ENCODE measurements around the gene CTXND1. TPM values are rescaled to one million over a fixed set of nuclear protein-coding genes. Genes with fewer than 3 reads are reported as not detected.

The CTXND1 gene
- total and polyA plus RNA-seq, 2 experiments from 2014 or later, result 0.05 TPM; not detected in 1

DNA sequence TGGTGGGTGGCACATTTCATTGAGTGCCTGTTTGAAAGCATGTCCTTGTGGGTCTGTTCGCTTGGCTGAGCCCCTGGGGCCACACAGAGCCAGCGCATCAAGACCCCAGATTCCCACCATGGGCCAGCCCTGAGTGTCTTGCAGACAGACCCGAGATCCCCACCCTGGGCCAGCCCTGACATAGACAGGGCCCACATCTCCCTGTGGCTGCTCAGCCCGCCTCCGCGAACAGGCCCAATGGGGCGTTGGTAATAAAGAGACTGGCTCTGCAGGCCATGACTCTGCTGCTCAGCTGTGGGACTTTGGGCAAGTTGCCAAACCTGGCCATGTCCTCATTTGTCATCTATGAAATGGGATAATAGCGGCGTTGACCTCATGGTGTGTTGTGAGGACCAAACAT is 76.6 kb downstream of the CTXND1 start:
- Mint-ChIP-seq H3K36me3 (ENCODE audit: low read depth) (peaks cover 32% of the 10 kb centered on the region), H3K9me3 (peaks cover 2% of the 10 kb centered on the region; the same call in 1 of the 3 replicates), H3K4me3 (no peak overlapping the region), H3K4me1 (no peaks in the 10 kb centered on the region; the same call in 2 of the 3 replicates), H3K27ac (no peak overlapping the region), H3K27me3 (ENCODE audit: insufficient read depth, low read depth, poor library complexity) (peaks cover 3% of the 10 kb centered on the region)
- H3K79me2 ChIP-seq (replicated peaks; ENCODE audit: insufficient read depth), result no peaks in the 10 kb centered on the region
- H4K20me1 ChIP-seq (replicated peaks; ENCODE audit: insufficient read depth), result no peaks in the 10 kb centered on the region; the same call in 1 of the 2 replicates
- no peaks in the 10 kb centered on the region for H3K9me2 ChIP-seq (ENCODE audit: insufficient read depth)
- DNase-seq (ENCODE audit: low spot score) (no peak), ATAC-seq (no peak)
- no peaks in the 10 kb centered on the region for H3F3A ChIP-seq (replicated peaks; ENCODE audit: low read depth)
- no peaks in the 10 kb centered on the region for H3K36me3 ChIP-seq (ENCODE audit: insufficient read depth)
- H3K27me3 ChIP-seq (ENCODE audit: insufficient read depth), result no peaks in the 10 kb centered on the region
- no peak for TF ChIP-seq EZH2phosphoT487 (IDR thresholded peaks at IDR 0.05; ENCODE audit: unreplicated experiment)
- TF ChIP-seq, protein P1, sequence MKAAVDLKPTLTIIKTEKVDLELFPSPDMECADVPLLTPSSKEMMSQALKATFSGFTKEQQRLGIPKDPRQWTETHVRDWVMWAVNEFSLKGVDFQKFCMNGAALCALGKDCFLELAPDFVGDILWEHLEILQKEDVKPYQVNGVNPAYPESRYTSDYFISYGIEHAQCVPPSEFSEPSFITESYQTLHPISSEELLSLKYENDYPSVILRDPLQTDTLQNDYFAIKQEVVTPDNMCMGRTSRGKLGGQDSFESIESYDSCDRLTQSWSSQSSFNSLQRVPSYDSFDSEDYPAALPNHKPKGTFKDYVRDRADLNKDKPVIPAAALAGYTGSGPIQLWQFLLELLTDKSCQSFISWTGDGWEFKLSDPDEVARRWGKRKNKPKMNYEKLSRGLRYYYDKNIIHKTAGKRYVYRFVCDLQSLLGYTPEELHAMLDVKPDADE (IDR thresholded peaks at IDR 0.05), result no peak
- no peak for TF ChIP-seq EZH2 (IDR thresholded peaks at IDR 0.05; ENCODE audit: low read depth, unreplicated experiment)
- TF ChIP-seq, protein P2, sequence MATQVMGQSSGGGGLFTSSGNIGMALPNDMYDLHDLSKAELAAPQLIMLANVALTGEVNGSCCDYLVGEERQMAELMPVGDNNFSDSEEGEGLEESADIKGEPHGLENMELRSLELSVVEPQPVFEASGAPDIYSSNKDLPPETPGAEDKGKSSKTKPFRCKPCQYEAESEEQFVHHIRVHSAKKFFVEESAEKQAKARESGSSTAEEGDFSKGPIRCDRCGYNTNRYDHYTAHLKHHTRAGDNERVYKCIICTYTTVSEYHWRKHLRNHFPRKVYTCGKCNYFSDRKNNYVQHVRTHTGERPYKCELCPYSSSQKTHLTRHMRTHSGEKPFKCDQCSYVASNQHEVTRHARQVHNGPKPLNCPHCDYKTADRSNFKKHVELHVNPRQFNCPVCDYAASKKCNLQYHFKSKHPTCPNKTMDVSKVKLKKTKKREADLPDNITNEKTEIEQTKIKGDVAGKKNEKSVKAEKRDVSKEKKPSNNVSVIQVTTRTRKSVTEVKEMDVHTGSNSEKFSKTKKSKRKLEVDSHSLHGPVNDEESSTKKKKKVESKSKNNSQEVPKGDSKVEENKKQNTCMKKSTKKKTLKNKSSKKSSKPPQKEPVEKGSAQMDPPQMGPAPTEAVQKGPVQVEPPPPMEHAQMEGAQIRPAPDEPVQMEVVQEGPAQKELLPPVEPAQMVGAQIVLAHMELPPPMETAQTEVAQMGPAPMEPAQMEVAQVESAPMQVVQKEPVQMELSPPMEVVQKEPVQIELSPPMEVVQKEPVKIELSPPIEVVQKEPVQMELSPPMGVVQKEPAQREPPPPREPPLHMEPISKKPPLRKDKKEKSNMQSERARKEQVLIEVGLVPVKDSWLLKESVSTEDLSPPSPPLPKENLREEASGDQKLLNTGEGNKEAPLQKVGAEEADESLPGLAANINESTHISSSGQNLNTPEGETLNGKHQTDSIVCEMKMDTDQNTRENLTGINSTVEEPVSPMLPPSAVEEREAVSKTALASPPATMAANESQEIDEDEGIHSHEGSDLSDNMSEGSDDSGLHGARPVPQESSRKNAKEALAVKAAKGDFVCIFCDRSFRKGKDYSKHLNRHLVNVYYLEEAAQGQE (IDR thresholded peaks at IDR 0.05; ENCODE audit: unreplicated experiment), result no peak
- no peak for TF ChIP-seq NANOG (IDR thresholded peaks at IDR 0.05; ENCODE audit: borderline replicate concordance)
- TF ChIP-seq ZNF462 (CRISPR knock-in tag; IDR thresholded peaks at IDR 0.05), result no peak
- no peak for TF ChIP-seq JUNB (IDR thresholded peaks at IDR 0.05; ENCODE audit: unreplicated experiment)
- no peak for TF ChIP-seq STAT1 (IDR thresholded peaks at IDR 0.05; ENCODE audit: unreplicated experiment)
- H3K4me1 ChIP-seq (ENCODE audit: insufficient read depth), result no peaks in the 10 kb centered on the region
- H3K27ac ChIP-seq (ENCODE audit: low read depth), result no peak overlapping the region
- H3K4me3 ChIP-seq, result no peak overlapping the region
- no peak overlapping the region for H2AFZ ChIP-seq
- no peak overlapping the region for H3K4me2 ChIP-seq

Data from GM23338 (cell line).